Gastrocnemius medialis (tissue), 4 donors: ENCODE results near the gene CCDC51.

Source experiments
- POLR2A ChIP-seq, 2 donors: fragments of 450-650 bp; IDR thresholded peaks; one replicate each; pipeline ENCODE4 v1.6.1; 2017; ENCODE audit warnings: antibody characterized with exemption in 2 of 2, mild to moderate bottlenecking in 2 of 2, moderate library complexity in 2 of 2
- TF ChIP-seq, protein P1 (sequence below), 5 experiments: fragments of 450-650 bp in 3 of 5; fragments of 200-600 bp in 2 of 5; sonication (generic) in 2 of 5; IDR thresholded peaks in 4 of 5; conservative IDR thresholded peaks in 1 of 5; 1 replicate in 4 of 5; 2 replicates in 1 of 5; pipeline ENCODE4 v1.5.1; 2016 to 2019; ENCODE audit warnings: antibody characterized with exemption in 5 of 5, mild to moderate bottlenecking in 3 of 5, moderate library complexity in 3 of 5

- TF ChIP-seq, protein P1, sequence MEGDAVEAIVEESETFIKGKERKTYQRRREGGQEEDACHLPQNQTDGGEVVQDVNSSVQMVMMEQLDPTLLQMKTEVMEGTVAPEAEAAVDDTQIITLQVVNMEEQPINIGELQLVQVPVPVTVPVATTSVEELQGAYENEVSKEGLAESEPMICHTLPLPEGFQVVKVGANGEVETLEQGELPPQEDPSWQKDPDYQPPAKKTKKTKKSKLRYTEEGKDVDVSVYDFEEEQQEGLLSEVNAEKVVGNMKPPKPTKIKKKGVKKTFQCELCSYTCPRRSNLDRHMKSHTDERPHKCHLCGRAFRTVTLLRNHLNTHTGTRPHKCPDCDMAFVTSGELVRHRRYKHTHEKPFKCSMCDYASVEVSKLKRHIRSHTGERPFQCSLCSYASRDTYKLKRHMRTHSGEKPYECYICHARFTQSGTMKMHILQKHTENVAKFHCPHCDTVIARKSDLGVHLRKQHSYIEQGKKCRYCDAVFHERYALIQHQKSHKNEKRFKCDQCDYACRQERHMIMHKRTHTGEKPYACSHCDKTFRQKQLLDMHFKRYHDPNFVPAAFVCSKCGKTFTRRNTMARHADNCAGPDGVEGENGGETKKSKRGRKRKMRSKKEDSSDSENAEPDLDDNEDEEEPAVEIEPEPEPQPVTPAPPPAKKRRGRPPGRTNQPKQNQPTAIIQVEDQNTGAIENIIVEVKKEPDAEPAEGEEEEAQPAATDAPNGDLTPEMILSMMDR (IDR thresholded peaks at IDR 0.05 in 4 of 5, conservative IDR thresholded peaks at IDR 0.05 in 1 of 5) = no peak
- no peak for TF ChIP-seq POLR2A (IDR thresholded peaks at IDR 0.05)
These were observed 20.8 kb downstream of the CCDC51 start for GRCh38 chr3:48419149-48419548.
